HepG2 (cell line): ENCODE results near the gene FCRL5. TPM values are rescaled to one million over a fixed set of nuclear protein-coding genes. Genes with fewer than 3 reads are reported as not detected.
A peak's percentile ranks its signal among the peaks of the same experiment; 100 is the strongest.

Source experiments
- ATAC-seq: fragments of 200-7000 bp; cut with Tn5 transposase; 3 replicates; pipeline ENCODE4 v1.9.1; 2020; ENCODE audit warnings: mild to moderate bottlenecking, moderate library complexity
- BruUV-seq: library from RNA; stranded (reverse); fragments of 400-500 nt; replicated peaks from 2 replicates; lab custom pipeline; 2021; lab: Mats Ljungman, UMichigan
- CTCF ChIA-PET: fragments of 300-600 bp; formaldehyde crosslinking; extraction: SDS; loops from one replicate; lab custom pipeline; 2021; ENCODE audit warnings: low total read pairs, inconsistent platforms, low intra/inter-chr PET ratio; lab: Yijun Ruan, JAX
- POLR2A ChIA-PET: fragments of 350-600 bp; sonication (Branson Sonifier 250); formaldehyde crosslinking; loops from one replicate; lab custom pipeline; 2020; ENCODE audit warnings: antibody characterized with exemption, inconsistent platforms; lab: Yijun Ruan, JAX
- DNase-seq: peaks from one replicate; pipeline ENCODE4 v3.0.0-alpha.2; 2015; ENCODE audit warnings: low spot score
- FAIRE-seq: peaks from 3 replicates; lab custom pipeline; 2011; peaks lifted over from hg19 to GRCh38; lab: Jason Lieb, UNC
- H2AFZ ChIP-seq: one replicate; pipeline ENCODE4 v1.6.1; 2011; ENCODE audit warnings: low read length, inconsistent platforms
- H3K27ac ChIP-seq: fragments of 300-600 bp; 3 replicates; pipeline ENCODE4 v1.8.0; 2011; ENCODE audit warnings: mixed run types, mild to moderate bottlenecking, mixed read lengths, low read length, inconsistent platforms; ENCODE audit not compliant: insufficient read depth; ENCODE audit errors: extremely low read length
- H3K27me3 ChIP-seq, 2 experiments: fragments of 200-600 bp in 1 of 2; 2 replicates in 1 of 2; 3 replicates in 1 of 2; pipeline versions ENCODE4 v1.6.0 to v1.8.0; 2011; ENCODE audit warnings: low read length in 2 of 2, mild to moderate bottlenecking in 2 of 2, moderate library complexity in 2 of 2, inconsistent platforms in 1 of 2; ENCODE audit not compliant: insufficient read depth in 2 of 2, control insufficient read depth in 1 of 2
- H3K36me3 ChIP-seq, 2 experiments: fragments of 200-600 bp in 1 of 2; replicated peaks in 1 of 2; 2 replicates in 1 of 2; 3 replicates in 1 of 2; pipeline versions ENCODE4 v1.5.1 to v1.8.0; 2011; ENCODE audit warnings: low read length in 2 of 2, inconsistent platforms in 1 of 2; ENCODE audit not compliant: insufficient read depth in 2 of 2, control insufficient read depth in 1 of 2
- H3K4me1 ChIP-seq: 2 replicates; pipeline ENCODE4 v1.5.1; 2012; ENCODE audit warnings: low read length, inconsistent platforms; ENCODE audit not compliant: insufficient read depth
- H3K4me2 ChIP-seq: 2 replicates; pipeline ENCODE4 v1.6.0; 2011; ENCODE audit warnings: low read depth, low read length, inconsistent platforms
- H3K4me3 ChIP-seq, 3 experiments: fragments of 200-600 bp in 1 of 3; sonication (generic), shearing (Covaris generic) in 1 of 3; replicated peaks in 1 of 3; 2 replicates each; pipeline ENCODE4 v1.5.1; 2011 to 2016; ENCODE audit warnings: low read length in 3 of 3, inconsistent platforms in 2 of 3, low read depth in 2 of 3, mild to moderate bottlenecking in 2 of 3, control low read depth in 1 of 3, mixed read lengths in 1 of 3; ENCODE audit not compliant: insufficient read depth in 1 of 3
- H3K79me2 ChIP-seq: one replicate; pipeline ENCODE4 v1.6.1; 2011; ENCODE audit warnings: low read length, inconsistent platforms; ENCODE audit not compliant: insufficient read depth
- H3K9ac ChIP-seq: 2 replicates; pipeline ENCODE4 v1.6.0; 2011; ENCODE audit warnings: mild to moderate bottlenecking, low read depth, low read length, inconsistent platforms; ENCODE audit not compliant: insufficient read depth
- H3K9me3 ChIP-seq: 2 replicates; pipeline ENCODE4 v1.5.1; 2012; ENCODE audit warnings: mild to moderate bottlenecking, low read length
- H4K20me1 ChIP-seq: 2 replicates; pipeline ENCODE4 v1.6.0; 2011; ENCODE audit warnings: inconsistent platforms, mild to moderate bottlenecking, low read length, moderate library complexity; ENCODE audit not compliant: insufficient read depth
- RAD51 ChIP-seq: fragments of 450-650 bp; IDR thresholded peaks from 2 replicates; pipeline ENCODE4 v1.6.1; 2016; ENCODE audit warnings: borderline replicate concordance
- SCMH1 ChIP-seq: sonication (generic); formaldehyde crosslinking; IDR thresholded peaks from 2 replicates; pipeline ENCODE4 v1.9.0; 2021; ENCODE audit warnings: missing genetic modification reagents, mild to moderate bottlenecking, borderline replicate concordance
- ZBTB42 ChIP-seq: sonication (generic); formaldehyde crosslinking; IDR thresholded peaks from 2 replicates; pipeline ENCODE4 v1.5.0; 2020; ENCODE audit warnings: mild to moderate bottlenecking, missing genetic modification reagents
- WGBS: methylation state at CpG from one replicate; pipeline ENCODE4 v1.1.6; 2017; ENCODE audit warnings: low lambda C conversion rate; 5-methylcytosine and 5-hydroxymethylcytosine counted together
- in situ Hi-C: cut with HindIII; loops from 2 replicates; pipeline ENCODE4 v1.10.0; 2017; ENCODE audit warnings: low pct_unique_long_range_greater_than_20kb; ENCODE audit not compliant: extremely low pct_ligation_motif_present
- intact Hi-C: fragments of 100-400 bp; cut with micrococcal nuclease; formaldehyde crosslinking; loops from one replicate; pipeline ENCODE4 v1.10.0; 2022; ENCODE audit not compliant: unreplicated experiment
- polyA plus RNA-seq, 8 experiments: library from polyadenylated mRNA; depleted of rRNA in 3 of 8; stranded (reverse) in 7 of 8; unstranded in 1 of 8; fragments of >200 nt; fragmentation: Illumina TruSeq in 4 of 8; extraction: Trizol in 4 of 8; gene quantifications; 2 replicates each; pipeline versions ENCODE4 v1.2.1 to v1.2.3, GENCODE V29; 2011 to 2016; ENCODE audit warnings: low read depth in 4 of 8, missing spikeins in 1 of 8, mixed read lengths in 1 of 8; ENCODE audit not compliant: insufficient read depth in 1 of 8
- total RNA-seq, 5 experiments: library from RNA; depleted of rRNA; stranded (reverse); fragments of >200 nt; fragmentation: Illumina TruSeq; extraction: Trizol; gene quantifications; 2 replicates each; pipeline ENCODE4 v1.2.3, GENCODE V29; 2016; ENCODE audit warnings: low read depth in 1 of 5
- TF ChIP-seq, protein P1 (sequence below): sonication (generic); formaldehyde crosslinking; IDR thresholded peaks from 2 replicates; pipeline ENCODE4 v1.4.0; 2020; ENCODE audit warnings: missing genetic modification reagents

Gene FCRL5
- total and polyA plus RNA-seq, 2 of the 13 experiments (the other 11 are each of a cell fraction or from before 2014, with no cell fraction given) = not detected

DNA sequence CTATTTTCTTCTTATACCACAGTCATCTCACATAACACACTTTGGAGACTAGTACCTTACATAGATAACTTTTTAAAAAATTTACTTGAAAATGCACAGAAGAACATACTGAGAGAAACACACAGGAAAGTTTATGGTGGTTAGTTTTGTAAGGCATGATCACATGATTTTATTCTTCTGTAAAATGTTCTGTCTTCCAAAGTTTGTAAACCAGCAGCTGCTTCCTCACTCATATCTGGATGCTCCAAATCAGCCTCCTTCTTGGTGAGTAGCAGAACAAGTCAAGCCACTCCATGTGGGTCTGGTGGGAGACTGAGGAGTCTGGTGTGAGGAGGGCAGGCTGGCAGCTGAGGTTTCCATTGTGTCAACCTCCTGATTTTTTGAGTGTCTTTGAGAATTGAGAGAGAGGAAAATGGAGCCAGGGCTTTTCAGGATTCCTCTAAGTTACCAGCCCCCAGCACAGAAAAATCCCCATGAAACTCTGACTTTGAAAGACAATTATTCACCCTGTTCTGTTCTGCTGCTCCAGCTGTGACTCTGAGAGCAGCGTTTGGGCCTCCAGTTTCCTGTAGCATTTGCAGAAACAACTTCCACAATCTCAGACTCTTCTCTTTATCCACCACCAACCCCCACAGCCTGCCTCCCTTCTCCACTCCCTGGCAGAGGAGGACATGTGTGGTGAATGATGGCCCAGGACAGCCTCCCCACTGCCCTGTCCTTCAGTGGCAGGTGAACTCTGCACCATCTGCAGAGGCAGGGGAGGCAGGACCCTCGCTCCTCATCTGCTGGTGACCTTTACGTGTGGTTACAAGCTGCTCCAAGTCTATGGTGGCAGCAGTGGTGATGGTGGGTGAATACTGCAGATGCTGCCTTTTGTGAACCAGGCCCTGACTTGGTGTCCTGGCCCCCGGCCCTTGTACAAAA is 82.3 kb downstream of the FCRL5 start:
- no peak overlapping the region for H3K9ac ChIP-seq
- H3K9me3 ChIP-seq = no peaks in the 10 kb centered on the region
- in situ Hi-C loops = no loop called here
- H2AFZ ChIP-seq = no peak overlapping the region
- ChIA-PET POLR2A (no interaction called here), CTCF (no interaction called here)
- intact Hi-C loops = no loop called here
- BruUV-seq = no TSS peak
- H3K4me3 ChIP-seq = no peak overlapping the region
- 7% methylated on average over 3 of the region's 4 CpGs for WGBS
- no peaks in the 10 kb centered on the region for H3K36me3 ChIP-seq
- H3K27me3 ChIP-seq = no peaks in the 10 kb centered on the region
- no peak overlapping the region for H3K27ac ChIP-seq
- no peak overlapping the region for H3K4me2 ChIP-seq
- FAIRE-seq (no peak), ATAC-seq (no peak), DNase-seq (no peak)
- TF ChIP-seq ZBTB42 = no peak
- TF ChIP-seq RAD51 = peak; percentile 71; the same call in 1 of the 2 replicates
- H4K20me1 ChIP-seq = no peaks in the 10 kb centered on the region
- no peaks in the 10 kb centered on the region for H3K4me1 ChIP-seq
- H3K79me2 ChIP-seq = no peaks in the 10 kb centered on the region

DNA sequence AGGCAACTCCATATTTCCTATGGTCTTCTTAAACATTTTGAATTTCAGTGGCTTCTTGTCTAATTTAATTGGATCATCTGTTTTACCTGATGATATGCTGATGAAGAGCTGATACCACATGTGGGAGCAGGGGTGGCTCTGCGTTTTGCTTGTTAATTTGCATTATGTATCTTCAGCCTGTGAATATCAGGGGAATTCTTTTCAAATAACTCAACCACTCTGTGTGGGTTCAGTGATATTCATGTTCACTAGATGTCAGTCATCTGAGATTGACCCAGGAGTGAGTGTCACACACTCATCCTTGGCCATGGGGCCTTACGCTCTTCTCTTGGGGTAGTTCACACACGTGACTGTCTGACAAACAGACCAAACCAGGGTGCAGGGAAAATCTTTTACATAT is 83.0 kb downstream of the FCRL5 start:
- H3K4me3 ChIP-seq = no peak overlapping the region
- H4K20me1 ChIP-seq = no peaks in the 10 kb centered on the region
- H3K79me2 ChIP-seq = no peaks in the 10 kb centered on the region
- intact Hi-C loops = no loop called here
- H3K4me2 ChIP-seq = no peak overlapping the region
- POLR2A ChIA-PET = no interaction called here
- FAIRE-seq (no peak), ATAC-seq (no peak), DNase-seq (no peak)
- no peak overlapping the region for H2AFZ ChIP-seq
- BruUV-seq = no TSS peak
- CTCF ChIA-PET = no interaction called here
- H3K27ac ChIP-seq = no peak overlapping the region
- no peaks in the 10 kb centered on the region for H3K36me3 ChIP-seq
- no peaks in the 10 kb centered on the region for H3K27me3 ChIP-seq
- no peaks in the 10 kb centered on the region for H3K9me3 ChIP-seq
- in situ Hi-C loops = no loop called here
- WGBS = 2% methylated on average over 3 of the region's 3 CpGs
- H3K9ac ChIP-seq = no peak overlapping the region
- H3K4me1 ChIP-seq = no peaks in the 10 kb centered on the region
- TF ChIP-seq SCMH1 (CRISPR knock-in tag) = no peak
- TF ChIP-seq, protein P1, sequence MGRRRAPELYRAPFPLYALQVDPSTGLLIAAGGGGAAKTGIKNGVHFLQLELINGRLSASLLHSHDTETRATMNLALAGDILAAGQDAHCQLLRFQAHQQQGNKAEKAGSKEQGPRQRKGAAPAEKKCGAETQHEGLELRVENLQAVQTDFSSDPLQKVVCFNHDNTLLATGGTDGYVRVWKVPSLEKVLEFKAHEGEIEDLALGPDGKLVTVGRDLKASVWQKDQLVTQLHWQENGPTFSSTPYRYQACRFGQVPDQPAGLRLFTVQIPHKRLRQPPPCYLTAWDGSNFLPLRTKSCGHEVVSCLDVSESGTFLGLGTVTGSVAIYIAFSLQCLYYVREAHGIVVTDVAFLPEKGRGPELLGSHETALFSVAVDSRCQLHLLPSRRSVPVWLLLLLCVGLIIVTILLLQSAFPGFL (CRISPR knock-in tag) = no peak
